Measurements from ENCODE around the gene UNC13A. TPM values are rescaled to one million over a fixed set of nuclear protein-coding genes. Genes with fewer than 3 reads are reported as not detected.

Gene UNC13A
- total and polyA plus RNA-seq, 2 of the 13 experiments (the other 11 are each of a cell fraction or from before 2014, with no cell fraction given), result 0.11 to 0.45 TPM

- H3K9me3 ChIP-seq (ENCODE audit: low read length), result no peaks in the 10 kb centered on the region
- no peak overlapping the region for H2AFZ ChIP-seq (ENCODE audit: low read length)
- no peaks in the 10 kb centered on the region for H3K79me2 ChIP-seq (ENCODE audit: insufficient read depth, low read length)
- H4K20me1 ChIP-seq (ENCODE audit: insufficient read depth, low read length), result no peaks in the 10 kb centered on the region; the same call in 1 of the 2 replicates
- no peak for FAIRE-seq
- H3K4me3 ChIP-seq (replicated peaks in 1 of 3; ENCODE audit: insufficient read depth in 1 of 3, low read depth in 2 of 3, low read length in 3 of 3), result no peak overlapping the region
- peaks cover 12 to 41% of the 10 kb centered on the region in 2 experiments for H3K36me3 ChIP-seq (replicated peaks in 1 of 2; ENCODE audit: control insufficient read depth in 1 of 2, insufficient read depth in 2 of 2, low read length in 2 of 2)
- in situ Hi-C loops (cut with HindIII; ENCODE audit: extremely low pct_ligation_motif_present, low pct_unique_long_range_greater_than_20kb), result loop anchor here (10.0 kb wide), 1 partner anchor 118 kb away; no protein-coding TSS in a partner anchor
- ChIA-PET CTCF (ENCODE audit: low intra/inter-chr PET ratio, low total read pairs) (no interaction called here), POLR2A (no interaction called here)
- no peak for TF ChIP-seq PHF21A (CRISPR knock-in tag; IDR thresholded peaks at IDR 0.05)
- TF ChIP-seq ZNF207 (IDR thresholded peaks at IDR 0.05; ENCODE audit: borderline replicate concordance), result no peak
- TF ChIP-seq ZZZ3 (CRISPR knock-in tag; IDR thresholded peaks at IDR 0.05; ENCODE audit: borderline replicate concordance), result no peak
- no peak for TF ChIP-seq NR3C1 (CRISPR knock-in tag; IDR thresholded peaks at IDR 0.05)
- no peak for TF ChIP-seq CAMTA2 (CRISPR knock-in tag; IDR thresholded peaks at IDR 0.05; ENCODE audit: borderline replicate concordance)
- no peak for TF ChIP-seq TRAFD1 (CRISPR knock-in tag; IDR thresholded peaks at IDR 0.05; ENCODE audit: borderline replicate concordance)
- no peak for TF ChIP-seq ZNF720 (CRISPR knock-in tag; IDR thresholded peaks at IDR 0.05)
- TF ChIP-seq ZNF281 (CRISPR knock-in tag; IDR thresholded peaks at IDR 0.05; ENCODE audit: borderline replicate concordance), result no peak
- TF ChIP-seq STAT5B (CRISPR knock-in tag; IDR thresholded peaks at IDR 0.05), result no peak
- TF ChIP-seq ZBTB38 (CRISPR knock-in tag; IDR thresholded peaks at IDR 0.05), result no peak
- no peak for TF ChIP-seq TCF12 (IDR thresholded peaks at IDR 0.05)
- TF ChIP-seq TCF12 (CRISPR knock-in tag; IDR thresholded peaks at IDR 0.05), result no peak
- no peak for TF ChIP-seq TFDP1 (CRISPR knock-in tag; IDR thresholded peaks at IDR 0.05; ENCODE audit: borderline replicate concordance)
- TF ChIP-seq PREB (CRISPR knock-in tag; IDR thresholded peaks at IDR 0.05), result no peak
- no peak for TF ChIP-seq NONO (IDR thresholded peaks at IDR 0.05)
- no peak for TF ChIP-seq NONO (CRISPR knock-in tag; conservative IDR thresholded peaks at IDR 0.05)
- TF ChIP-seq CBX1 (IDR thresholded peaks at IDR 0.05; ENCODE audit: low read depth), result no peak
- no peak for TF ChIP-seq MEIS1 (CRISPR knock-in tag; IDR thresholded peaks at IDR 0.05; ENCODE audit: borderline replicate concordance)
- WGBS (ENCODE audit: low lambda C conversion rate), result 95% methylated on average over 7 of the region's 7 CpGs
- no peak overlapping the region for H3K9ac ChIP-seq (ENCODE audit: insufficient read depth, low read depth, low read length)
- H3K27ac ChIP-seq (ENCODE audit: extremely low read length, insufficient read depth, low read length), result no peak overlapping the region
- no peaks in the 10 kb centered on the region for H3K27me3 ChIP-seq (ENCODE audit: control insufficient read depth in 1 of 2, insufficient read depth in 2 of 2, low read length in 2 of 2)
- BruUV-seq (replicated peaks), result no TSS peak
- intact Hi-C loops (cut with micrococcal nuclease; ENCODE audit: unreplicated experiment), result no loop called here
- ATAC-seq, result no peak
- no peaks in the 10 kb centered on the region for H3K4me1 ChIP-seq (ENCODE audit: insufficient read depth, low read length)
- H3K4me2 ChIP-seq (ENCODE audit: low read depth, low read length), result no peak overlapping the region
- DNase-seq (ENCODE audit: low spot score), result no peak
Observed at GRCh38 chr19:17572638-17573037, 115.5 kb downstream of the UNC13A start.

Measured in HepG2 (cell line).